HEK293 (cell line): Measurements from ENCODE around the gene CNGA4.

Source experiments
- AEBP2 ChIP-seq: fragments of 450-650 bp; formaldehyde crosslinking; IDR thresholded peaks from 2 replicates; pipeline ENCODE4 v1.5.1; 2016; ENCODE audit warnings: missing biosample characterization, missing genetic modification characterization, borderline replicate concordance
- BCL11A ChIP-seq: fragments of 450-650 bp; formaldehyde crosslinking; IDR thresholded peaks from 2 replicates; pipeline ENCODE4 v1.5.1; 2016; ENCODE audit warnings: low read depth, missing biosample characterization, missing genetic modification characterization
- GLI4 ChIP-seq: fragments of 450-650 bp; formaldehyde crosslinking; IDR thresholded peaks from 2 replicates; pipeline ENCODE4 v1.5.1; 2016; ENCODE audit warnings: missing biosample characterization, missing genetic modification characterization
- HOXA7 ChIP-seq: sonication (generic); formaldehyde crosslinking; IDR thresholded peaks from 2 replicates; pipeline ENCODE4 v1.8.1; 2022; ENCODE audit warnings: missing genetic modification reagents, borderline replicate concordance
- INSM2 ChIP-seq: fragments of 450-650 bp; formaldehyde crosslinking; IDR thresholded peaks from 2 replicates; pipeline ENCODE4 v1.5.1; 2016; ENCODE audit warnings: missing biosample characterization, missing genetic modification characterization
- PRDM10 ChIP-seq: fragments of 450-650 bp; formaldehyde crosslinking; IDR thresholded peaks from 2 replicates; pipeline ENCODE4 v1.5.1; 2016; ENCODE audit warnings: missing biosample characterization, missing genetic modification characterization
- PRDM2 ChIP-seq: fragments of 450-650 bp; formaldehyde crosslinking; IDR thresholded peaks from 2 replicates; pipeline ENCODE4 v1.5.1; 2016; ENCODE audit warnings: missing biosample characterization, missing genetic modification characterization, borderline replicate concordance
- TRIM28 ChIP-seq: IDR thresholded peaks from 2 replicates; pipeline ENCODE4 v1.6.1; 2011; ENCODE audit warnings: low read length, control low read depth, borderline replicate concordance
- ZNF10 ChIP-seq: fragments of 450-650 bp; formaldehyde crosslinking; IDR thresholded peaks from 2 replicates; pipeline ENCODE4 v1.5.1; 2017; ENCODE audit warnings: missing biosample characterization, missing genetic modification characterization
- ZNF112 ChIP-seq: fragments of 450-650 bp; formaldehyde crosslinking; IDR thresholded peaks from 2 replicates; pipeline ENCODE4 v1.5.0; 2017; ENCODE audit warnings: missing biosample characterization, missing genetic modification characterization
- ZNF157 ChIP-seq: fragments of 450-650 bp; formaldehyde crosslinking; IDR thresholded peaks from 2 replicates; pipeline ENCODE4 v1.5.1; 2016; ENCODE audit warnings: missing biosample characterization, missing genetic modification characterization
- ZNF19 ChIP-seq: fragments of 450-650 bp; formaldehyde crosslinking; IDR thresholded peaks from 2 replicates; pipeline ENCODE4; 2016; ENCODE audit warnings: missing biosample characterization, missing genetic modification characterization, low read depth
- ZNF26 ChIP-seq: fragments of 450-650 bp; formaldehyde crosslinking; IDR thresholded peaks from 2 replicates; pipeline ENCODE4 v1.5.1; 2016; ENCODE audit warnings: missing biosample characterization, missing genetic modification characterization
- ZNF391 ChIP-seq: fragments of 450-650 bp; formaldehyde crosslinking; IDR thresholded peaks from 2 replicates; pipeline ENCODE4 v1.5.1; 2016; ENCODE audit warnings: low read depth, missing biosample characterization, missing genetic modification characterization, borderline replicate concordance
- ZNF548 ChIP-seq: fragments of 450-650 bp; formaldehyde crosslinking; IDR thresholded peaks from 2 replicates; pipeline ENCODE4 v1.5.1; 2016; ENCODE audit warnings: missing biosample characterization, missing genetic modification characterization
- ZNF610 ChIP-seq: fragments of 450-650 bp; formaldehyde crosslinking; IDR thresholded peaks from 2 replicates; pipeline ENCODE4 v1.5.1; 2016; ENCODE audit warnings: missing biosample characterization, missing genetic modification characterization, borderline replicate concordance
- ZNF654 ChIP-seq: fragments of 450-650 bp; formaldehyde crosslinking; IDR thresholded peaks from 2 replicates; pipeline ENCODE4 v1.5.1; 2016; ENCODE audit warnings: low read depth, missing biosample characterization, missing genetic modification characterization
- ZNF692 ChIP-seq: fragments of 450-650 bp; formaldehyde crosslinking; IDR thresholded peaks from 2 replicates; pipeline ENCODE4 v1.5.1; 2016; ENCODE audit warnings: missing biosample characterization, missing genetic modification characterization
- ZNF76 ChIP-seq: fragments of 450-650 bp; formaldehyde crosslinking; IDR thresholded peaks from 2 replicates; pipeline ENCODE4; 2016; ENCODE audit warnings: low read depth, missing biosample characterization, missing genetic modification characterization, borderline replicate concordance
- ZNF791 ChIP-seq: fragments of 450-650 bp; formaldehyde crosslinking; IDR thresholded peaks from 2 replicates; pipeline ENCODE4 v1.5.1; 2016; ENCODE audit warnings: missing biosample characterization, missing genetic modification characterization
- ZSCAN18 ChIP-seq: fragments of 450-650 bp; formaldehyde crosslinking; IDR thresholded peaks from 2 replicates; pipeline ENCODE4 v1.5.1; 2016; ENCODE audit warnings: missing biosample characterization, missing genetic modification characterization

CNGA4 gene

GRCh38 chr11:6233984-6234386 lies 4.9 kb upstream of the CNGA4 start (continued):
- TF ChIP-seq PRDM2 (tag by site-specific recombination) (no peak), ZNF112 (tag by site-specific recombination) (no peak), ZNF76 (tag by site-specific recombination) (no peak), ZNF19 (no peak), ZNF157 (tag by site-specific recombination) (no peak), AEBP2 (tag by site-specific recombination) (no peak), ZNF26 (tag by site-specific recombination) (no peak), ZNF10 (0 out of 2 replicates have a peak, but pooled peaks have one; percentile 10), ZNF654 (tag by site-specific recombination) (no peak), PRDM10 (no peak), BCL11A (no peak), INSM2 (tag by site-specific recombination) (0 out of 2 replicates have a peak, but pooled peaks have one; percentile 35), ZNF548 (no peak), ZNF692 (tag by site-specific recombination) (no peak), TRIM28 (no peak), GLI4 (no peak), ZSCAN18 (tag by site-specific recombination) (no peak), ZNF391 (tag by site-specific recombination) (no peak), HOXA7 (no peak), ZNF610 (no peak), ZNF791 (tag by site-specific recombination) (no peak)
